Loucy (cell line): ENCODE data around the gene DLK1.

Source experiments
- H2AFZ ChIP-seq: fragments of 200-600 bp; sonication (generic); 2 replicates; pipeline ENCODE4 v1.6.0; 2016; ENCODE audit warnings: antibody characterized with exemption, mild to moderate bottlenecking, low read length, moderate library complexity
- H3F3A ChIP-seq: fragments of 200-600 bp; 2 replicates; pipeline ENCODE4 v1.6.0; 2016; ENCODE audit warnings: antibody characterized with exemption, low read depth, mild to moderate bottlenecking
- H3K27me3 ChIP-seq: fragments of 200-600 bp; sonication (generic); 2 replicates; pipeline ENCODE4 v1.6.1; 2014; ENCODE audit warnings: low read length, mild to moderate bottlenecking; ENCODE audit not compliant: insufficient read depth, poor library complexity, severe bottlenecking
- H3K36me3 ChIP-seq: fragments of 200-600 bp; sonication (generic); 2 replicates; pipeline ENCODE4 v1.6.1; 2016; ENCODE audit warnings: low read length; ENCODE audit not compliant: insufficient read depth
- H3K4me1 ChIP-seq: fragments of 200-600 bp; sonication (generic); 2 replicates; pipeline ENCODE4 v1.5.1; 2014; ENCODE audit warnings: low read length, mild to moderate bottlenecking; ENCODE audit not compliant: insufficient read depth, poor library complexity, severe bottlenecking
- H3K4me2 ChIP-seq: fragments of 200-600 bp; sonication (generic); 2 replicates; pipeline ENCODE4 v1.6.0; 2014; ENCODE audit warnings: antibody characterized with exemption, low read length, low read depth, mild to moderate bottlenecking; ENCODE audit not compliant: poor library complexity, severe bottlenecking
- H3K4me3 ChIP-seq: fragments of 200-600 bp; sonication (generic); 2 replicates; pipeline ENCODE4 v1.5.1; 2014; ENCODE audit warnings: low read length, mild to moderate bottlenecking, mixed read lengths; ENCODE audit not compliant: poor library complexity, severe bottlenecking
- H3K79me2 ChIP-seq: fragments of 200-600 bp; sonication (generic); 2 replicates; pipeline ENCODE4 v1.6.1; 2014; ENCODE audit warnings: low read length; ENCODE audit not compliant: insufficient read depth
- H3K9ac ChIP-seq: fragments of 200-600 bp; sonication (generic); 2 replicates; pipeline ENCODE4 v1.6.0; 2014; ENCODE audit warnings: mild to moderate bottlenecking, low read depth, low read length, moderate library complexity; ENCODE audit not compliant: poor library complexity, severe bottlenecking
- H3K9me2 ChIP-seq: fragments of 200-600 bp; sonication (generic); replicated peaks from 2 replicates; pipeline ENCODE4 v1.6.1; 2016; ENCODE audit warnings: low read depth, low read length, mixed read lengths
- H3K9me3 ChIP-seq: fragments of 200-600 bp; sonication (generic); 2 replicates; pipeline ENCODE4 v1.6.1; 2014; ENCODE audit warnings: mild to moderate bottlenecking, antibody characterized with exemption, low read length, low read depth; ENCODE audit not compliant: insufficient read depth
- H4K20me1 ChIP-seq: fragments of 200-600 bp; sonication (generic); 2 replicates; pipeline ENCODE4 v1.6.0; 2014; ENCODE audit warnings: antibody characterized with exemption, low read length, mild to moderate bottlenecking; ENCODE audit not compliant: insufficient read depth, poor library complexity, severe bottlenecking
- CTCF ChIP-seq: fragments of 200-600 bp; sonication (generic); conservative IDR thresholded peaks from 2 replicates; pipeline ENCODE4 v1.5.1; 2014; ENCODE audit warnings: mild to moderate bottlenecking, antibody characterized with exemption, low read length
- EZH2phosphoT487 ChIP-seq: fragments of 200-600 bp; IDR thresholded peaks from 2 replicates; pipeline ENCODE4 v1.6.1; 2018; ENCODE audit warnings: antibody characterized with exemption, mild to moderate bottlenecking, moderate library complexity, borderline replicate concordance

Gene DLK1

DNA sequence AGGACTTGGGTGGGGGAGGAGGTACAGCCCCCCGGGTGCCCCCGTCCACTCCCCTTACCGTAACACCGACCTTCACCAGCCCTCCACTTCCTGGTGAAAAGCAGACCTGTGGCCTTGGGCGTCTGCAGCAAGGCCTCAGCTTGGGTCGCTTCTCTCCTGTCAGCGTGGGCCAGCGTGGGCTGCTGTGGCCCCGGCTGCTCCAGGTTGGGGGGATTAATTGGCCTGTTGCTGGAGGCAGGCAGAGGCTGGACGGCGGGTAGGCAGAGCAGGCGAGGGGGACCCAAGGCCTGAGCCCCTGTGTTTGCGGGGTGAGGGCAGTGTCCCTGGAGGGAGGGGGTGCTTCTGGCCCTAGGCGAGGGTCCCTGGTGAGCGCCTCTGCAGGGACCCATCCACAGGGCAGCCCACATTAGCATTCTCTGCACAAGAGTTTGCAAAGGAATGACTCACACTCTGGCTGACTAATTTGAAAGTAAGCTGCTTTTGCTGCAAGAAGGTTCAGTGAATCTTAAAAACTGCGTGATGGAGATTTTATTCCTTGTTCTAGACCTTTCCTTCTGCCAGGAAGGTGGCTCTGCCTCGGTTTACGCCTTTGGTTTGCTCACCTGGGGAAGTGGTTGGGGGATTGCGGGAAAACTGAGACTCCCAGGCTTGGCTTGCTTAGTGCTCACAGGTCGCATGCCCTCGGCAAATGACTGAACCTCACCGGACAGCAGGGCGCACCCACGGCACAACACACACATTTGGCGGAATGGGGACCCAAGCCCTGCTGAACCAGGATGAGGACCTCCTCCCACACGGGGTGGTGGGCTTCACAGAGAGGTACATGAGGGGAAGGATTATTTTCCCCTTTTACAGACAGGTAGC, 37.9 kb upstream of the DLK1 start:
- H3F3A ChIP-seq: no peaks in the 10 kb centered on the region; the same call in 1 of the 2 replicates
- no peaks in the 10 kb centered on the region for H3K79me2 ChIP-seq
- TF ChIP-seq EZH2phosphoT487 (no peak), CTCF (no peak)
- no peaks in the 10 kb centered on the region for H3K9me2 ChIP-seq
- no peak overlapping the region for H3K9ac ChIP-seq
- no peak overlapping the region for H3K4me2 ChIP-seq
- H4K20me1 ChIP-seq: no peaks in the 10 kb centered on the region
- H3K27me3 ChIP-seq: no peaks in the 10 kb centered on the region
- no peaks in the 10 kb centered on the region for H3K36me3 ChIP-seq
- no peak overlapping the region for H2AFZ ChIP-seq
- no peak overlapping the region for H3K4me3 ChIP-seq
- peaks cover 21% of the 10 kb centered on the region for H3K4me1 ChIP-seq
- H3K9me3 ChIP-seq: no peaks in the 10 kb centered on the region

GRCh38 chr14:100690672-100691071, 36.0 kb upstream of the DLK1 start:
- H3K4me3 ChIP-seq: no peak overlapping the region
- H3K4me1 ChIP-seq: peaks cover 23% of the 10 kb centered on the region
- no peaks in the 10 kb centered on the region for H3K9me3 ChIP-seq
- no peak overlapping the region for H2AFZ ChIP-seq
- H3K36me3 ChIP-seq: no peaks in the 10 kb centered on the region
- TF ChIP-seq CTCF (no peak), EZH2phosphoT487 (no peak)
- no peaks in the 10 kb centered on the region for H3K79me2 ChIP-seq
- H3K9ac ChIP-seq: no peak overlapping the region
- no peak overlapping the region for H3K4me2 ChIP-seq
- H3K27me3 ChIP-seq: no peaks in the 10 kb centered on the region
- H3F3A ChIP-seq: no peaks in the 10 kb centered on the region
- H3K9me2 ChIP-seq: no peaks in the 10 kb centered on the region
- H4K20me1 ChIP-seq: no peaks in the 10 kb centered on the region

GRCh38 chr14:100691395-100692056, 35.2 kb upstream of the DLK1 start:
- Histone ChIP-seq H3K27me3 (no peaks in the 10 kb centered on the region), H3K79me2 (no peaks in the 10 kb centered on the region), H3K4me2 (no peak overlapping the region), H4K20me1 (no peaks in the 10 kb centered on the region), H2AFZ (no peak overlapping the region), H3F3A (no peaks in the 10 kb centered on the region), H3K4me1 (peaks cover 24% of the 10 kb centered on the region), H3K9me3 (no peaks in the 10 kb centered on the region), H3K36me3 (no peaks in the 10 kb centered on the region), H3K4me3 (no peak overlapping the region), H3K9me2 (no peaks in the 10 kb centered on the region), H3K9ac (no peak overlapping the region)
- TF ChIP-seq CTCF: no peak
- no peak for TF ChIP-seq EZH2phosphoT487
